GM06990 (cell line): ENCODE results near the gene AGAP1.

Source experiments
- DNase-seq: peaks from one replicate; pipeline ENCODE4 v3.0.0-alpha.2; 2011; ENCODE audit not compliant: insufficient read length; ENCODE audit errors: extremely low read depth
- H3K27me3 ChIP-seq: replicated peaks from 2 replicates; pipeline ENCODE4 v1.6.0; 2011; ENCODE audit warnings: low read length; ENCODE audit not compliant: control insufficient read depth, insufficient read depth
- H3K36me3 ChIP-seq: 2 replicates; pipeline ENCODE4 v1.5.1; 2011; ENCODE audit warnings: low read length; ENCODE audit not compliant: control insufficient read depth, insufficient read depth
- H3K4me3 ChIP-seq: replicated peaks from 2 replicates; pipeline ENCODE4 v1.5.1; 2011; ENCODE audit warnings: low read depth, mild to moderate bottlenecking, control low read depth, low read length
- TF ChIP-seq, protein P1 (sequence below): IDR thresholded peaks from 2 replicates; pipeline ENCODE4 v1.5.1; 2011; ENCODE audit warnings: low read length, control low read depth, mild to moderate bottlenecking, inconsistent platforms; ENCODE audit not compliant: insufficient read depth, poor library complexity, severe bottlenecking

AGAP1 gene

GRCh38 chr2:235936493-235936892, 442.6 kb downstream of the AGAP1 start:
- no peaks in the 10 kb centered on the region for H3K36me3 ChIP-seq
- H3K27me3 ChIP-seq, result peaks cover 2% of the 10 kb centered on the region
- TF ChIP-seq, protein P1, sequence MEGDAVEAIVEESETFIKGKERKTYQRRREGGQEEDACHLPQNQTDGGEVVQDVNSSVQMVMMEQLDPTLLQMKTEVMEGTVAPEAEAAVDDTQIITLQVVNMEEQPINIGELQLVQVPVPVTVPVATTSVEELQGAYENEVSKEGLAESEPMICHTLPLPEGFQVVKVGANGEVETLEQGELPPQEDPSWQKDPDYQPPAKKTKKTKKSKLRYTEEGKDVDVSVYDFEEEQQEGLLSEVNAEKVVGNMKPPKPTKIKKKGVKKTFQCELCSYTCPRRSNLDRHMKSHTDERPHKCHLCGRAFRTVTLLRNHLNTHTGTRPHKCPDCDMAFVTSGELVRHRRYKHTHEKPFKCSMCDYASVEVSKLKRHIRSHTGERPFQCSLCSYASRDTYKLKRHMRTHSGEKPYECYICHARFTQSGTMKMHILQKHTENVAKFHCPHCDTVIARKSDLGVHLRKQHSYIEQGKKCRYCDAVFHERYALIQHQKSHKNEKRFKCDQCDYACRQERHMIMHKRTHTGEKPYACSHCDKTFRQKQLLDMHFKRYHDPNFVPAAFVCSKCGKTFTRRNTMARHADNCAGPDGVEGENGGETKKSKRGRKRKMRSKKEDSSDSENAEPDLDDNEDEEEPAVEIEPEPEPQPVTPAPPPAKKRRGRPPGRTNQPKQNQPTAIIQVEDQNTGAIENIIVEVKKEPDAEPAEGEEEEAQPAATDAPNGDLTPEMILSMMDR, result peak; percentile 46
- DNase-seq, result no peak
- no peak overlapping the region for H3K4me3 ChIP-seq

DNA sequence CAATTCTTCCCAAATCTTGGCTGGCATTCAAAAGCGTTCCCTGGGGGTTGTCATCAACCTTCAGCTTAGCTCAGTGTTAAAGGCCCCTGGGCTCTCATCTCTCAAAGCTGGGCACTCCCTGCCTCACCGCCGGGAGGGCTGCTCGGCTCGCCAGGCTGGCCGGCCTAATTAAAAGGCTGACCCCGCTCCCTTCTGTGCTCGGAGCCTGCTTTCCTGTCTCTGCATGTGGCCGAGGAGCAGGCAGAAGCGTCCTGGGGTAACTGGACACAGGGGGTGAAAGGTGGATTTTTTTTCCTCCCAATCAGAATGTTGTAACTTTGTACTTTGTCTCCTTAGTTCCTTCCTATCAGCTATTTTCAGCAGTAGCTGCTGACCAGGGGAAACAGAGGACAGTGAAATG, 443.2 kb downstream of the AGAP1 start:
- H3K4me3 ChIP-seq, result no peak overlapping the region
- peaks cover 2% of the 10 kb centered on the region for H3K27me3 ChIP-seq
- DNase-seq, result no peak
- TF ChIP-seq, protein P1, result no peak
- H3K36me3 ChIP-seq, result no peaks in the 10 kb centered on the region

DNA sequence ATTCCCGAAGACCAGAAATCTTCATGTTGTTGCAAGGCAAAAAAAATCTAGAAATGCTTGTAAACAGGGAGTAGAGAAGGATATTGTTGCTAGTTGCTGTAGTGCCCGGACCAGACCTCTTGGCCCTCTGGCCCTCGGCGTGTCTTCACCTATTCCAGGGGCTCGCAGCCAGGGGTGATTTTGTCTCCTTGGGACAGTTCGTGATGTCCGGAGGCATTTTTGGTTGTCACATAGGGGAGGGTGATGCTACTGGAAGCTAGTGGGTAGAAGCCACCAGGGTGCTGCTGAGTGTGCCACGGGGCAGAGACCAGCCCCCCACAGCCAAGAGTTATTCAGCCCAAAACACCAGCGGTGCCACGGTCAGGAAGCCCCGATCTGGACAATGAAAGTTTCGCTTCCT, 443.7 kb downstream of the AGAP1 start:
- TF ChIP-seq, protein P1, result no peak

DNA sequence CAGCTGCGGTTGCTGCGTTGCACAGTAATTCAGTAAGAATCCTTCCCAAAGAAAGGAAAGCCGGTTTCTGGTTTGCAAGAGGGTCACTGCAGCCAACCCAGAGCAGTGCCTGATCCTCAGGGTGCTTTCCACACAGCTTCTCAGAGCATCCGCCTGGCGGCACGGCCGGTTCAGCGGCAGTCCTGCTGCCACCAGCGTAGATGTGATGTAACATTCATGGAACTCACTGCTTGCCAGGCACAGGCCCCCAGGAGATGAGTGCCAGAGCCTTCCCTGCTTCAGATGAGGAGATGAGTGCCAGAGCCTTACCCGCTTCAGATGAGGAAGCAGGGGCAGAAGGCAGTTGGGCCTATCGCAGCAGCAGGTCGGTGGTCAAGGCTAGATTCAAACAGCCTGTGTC, 444.1 kb downstream of the AGAP1 start:
- Histone ChIP-seq H3K4me3 (no peak overlapping the region), H3K27me3 (peaks cover 2% of the 10 kb centered on the region), H3K36me3 (no peaks in the 10 kb centered on the region)
- TF ChIP-seq, protein P1, result no peak
- no peak for DNase-seq

More for the DNA sequence above, 443.7 kb downstream of the AGAP1 start:
- no peak overlapping the region for H3K4me3 ChIP-seq
- H3K36me3 ChIP-seq, result no peaks in the 10 kb centered on the region
- DNase-seq, result no peak
- peaks cover 2% of the 10 kb centered on the region for H3K27me3 ChIP-seq

DNA sequence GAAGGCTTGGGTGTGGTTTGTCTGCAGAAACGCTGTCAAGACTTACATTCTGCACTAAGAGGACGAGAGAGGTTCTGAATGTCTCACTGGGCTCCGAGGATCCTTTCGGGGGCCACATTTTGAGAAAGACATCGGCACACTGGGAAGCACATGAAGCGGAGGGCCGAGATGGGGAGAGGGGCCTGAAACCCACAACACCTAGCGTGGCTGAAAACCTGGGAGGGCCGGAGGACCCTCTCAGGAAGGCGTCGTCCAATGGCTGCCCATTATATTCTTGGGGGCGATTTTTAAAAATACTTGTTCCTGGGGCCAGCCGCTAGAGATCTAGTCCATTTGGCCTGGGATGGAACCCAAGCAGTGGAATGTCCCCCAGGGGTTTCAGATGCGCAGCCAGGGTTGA, 444.8 kb downstream of the AGAP1 start:
- Histone ChIP-seq H3K27me3 (peaks cover 2% of the 10 kb centered on the region), H3K4me3 (no peak overlapping the region), H3K36me3 (no peaks in the 10 kb centered on the region)
- DNase-seq, result no peak
- TF ChIP-seq, protein P1, result no peak

DNA sequence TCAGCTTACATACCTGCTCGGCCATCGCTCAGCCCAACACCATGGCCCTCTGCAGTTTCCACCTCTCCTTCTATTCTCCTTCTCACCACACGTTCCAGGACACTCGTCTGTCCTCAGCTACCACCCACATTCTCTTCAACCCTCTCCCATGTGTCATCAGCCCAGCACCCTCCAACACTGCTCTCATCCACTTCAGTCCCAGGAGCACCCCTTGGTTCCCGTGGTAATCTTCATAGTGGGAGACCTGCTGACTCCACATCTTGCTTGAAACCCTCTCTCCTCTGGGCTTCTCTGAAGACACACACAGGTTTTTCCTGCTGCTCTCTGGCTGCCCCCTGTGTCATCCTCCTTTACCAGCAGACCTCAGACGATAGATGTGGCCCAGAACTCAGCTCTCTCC, 445.6 kb downstream of the AGAP1 start:
- H3K4me3 ChIP-seq, result no peak overlapping the region
- TF ChIP-seq, protein P1, result no peak

More for the DNA sequence above, 445.6 kb downstream of the AGAP1 start:
- DNase-seq, result no peak
- Histone ChIP-seq H3K36me3 (no peaks in the 10 kb centered on the region), H3K27me3 (peaks cover 2% of the 10 kb centered on the region; the same call in 1 of the 2 replicates)
